D721Med (cell line): Measurements from ENCODE around the gene UQCRC2.

ENCODE experiments used
- DNase-seq: peaks from one replicate; pipeline ENCODE4 v3.0.0; 2011; ENCODE audit warnings: low spot score; ENCODE audit not compliant: insufficient read length
- FAIRE-seq: peaks from 2 replicates; lab custom pipeline; 2011; peaks lifted over from hg19 to GRCh38; lab: Jason Lieb, UNC
- TF ChIP-seq, protein P1 (sequence below): IDR thresholded peaks from 2 replicates; pipeline ENCODE4 v1.5.1; 2012; ENCODE audit warnings: mild to moderate bottlenecking, control low read depth; ENCODE audit not compliant: insufficient read depth; ENCODE audit errors: missing control alignments

UQCRC2 gene

DNA sequence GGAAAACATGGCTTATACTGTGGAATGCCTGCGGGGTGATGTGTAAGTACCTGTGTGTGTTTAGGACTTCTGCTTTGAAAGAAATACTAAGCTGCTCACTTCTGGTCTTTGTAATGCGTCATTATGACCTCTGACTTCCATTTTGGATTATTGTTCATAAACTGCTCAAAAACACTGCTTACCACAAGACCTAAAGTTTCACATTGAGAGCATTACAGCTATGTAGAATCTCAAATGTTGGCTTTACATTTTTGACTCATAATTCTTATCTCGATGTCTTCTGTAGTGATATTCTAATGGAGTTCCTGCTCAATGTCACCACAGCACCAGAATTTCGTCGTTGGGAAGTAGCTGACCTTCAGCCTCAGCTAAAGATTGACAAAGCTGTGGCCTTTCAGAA, 9.3 kb downstream of the UQCRC2 start:
- TF ChIP-seq, protein P1, sequence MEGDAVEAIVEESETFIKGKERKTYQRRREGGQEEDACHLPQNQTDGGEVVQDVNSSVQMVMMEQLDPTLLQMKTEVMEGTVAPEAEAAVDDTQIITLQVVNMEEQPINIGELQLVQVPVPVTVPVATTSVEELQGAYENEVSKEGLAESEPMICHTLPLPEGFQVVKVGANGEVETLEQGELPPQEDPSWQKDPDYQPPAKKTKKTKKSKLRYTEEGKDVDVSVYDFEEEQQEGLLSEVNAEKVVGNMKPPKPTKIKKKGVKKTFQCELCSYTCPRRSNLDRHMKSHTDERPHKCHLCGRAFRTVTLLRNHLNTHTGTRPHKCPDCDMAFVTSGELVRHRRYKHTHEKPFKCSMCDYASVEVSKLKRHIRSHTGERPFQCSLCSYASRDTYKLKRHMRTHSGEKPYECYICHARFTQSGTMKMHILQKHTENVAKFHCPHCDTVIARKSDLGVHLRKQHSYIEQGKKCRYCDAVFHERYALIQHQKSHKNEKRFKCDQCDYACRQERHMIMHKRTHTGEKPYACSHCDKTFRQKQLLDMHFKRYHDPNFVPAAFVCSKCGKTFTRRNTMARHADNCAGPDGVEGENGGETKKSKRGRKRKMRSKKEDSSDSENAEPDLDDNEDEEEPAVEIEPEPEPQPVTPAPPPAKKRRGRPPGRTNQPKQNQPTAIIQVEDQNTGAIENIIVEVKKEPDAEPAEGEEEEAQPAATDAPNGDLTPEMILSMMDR, result no peak
- FAIRE-seq, result no peak
- no peak for DNase-seq

- DNase-seq, result no peak
- no peak for FAIRE-seq
- TF ChIP-seq, protein P1, result no peak
These were observed 10.7 kb downstream of the UQCRC2 start for GRCh38 chr16:21963887-21964286.

GRCh38 chr16:21964353-21964752, 11.2 kb downstream of the UQCRC2 start:
- FAIRE-seq, result no peak
- DNase-seq, result no peak
- TF ChIP-seq, protein P1, result no peak

DNA sequence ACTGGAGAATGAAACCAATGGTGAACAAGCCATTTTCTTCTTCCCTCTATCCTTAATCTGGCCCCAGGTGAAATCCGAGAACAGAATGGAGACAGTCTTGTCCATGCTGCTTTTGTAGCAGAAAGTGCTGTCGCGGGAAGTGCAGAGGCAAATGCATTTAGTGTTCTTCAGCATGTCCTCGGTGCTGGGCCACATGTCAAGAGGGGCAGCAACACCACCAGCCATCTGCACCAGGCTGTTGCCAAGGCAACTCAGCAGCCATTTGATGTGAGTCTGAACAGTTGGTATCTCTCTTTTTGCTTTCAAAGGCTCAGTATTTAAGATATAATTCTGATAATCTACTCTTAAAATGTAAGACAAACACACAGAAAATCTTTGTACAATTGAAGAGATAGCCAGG, 18.7 kb downstream of the UQCRC2 start:
- DNase-seq, result no peak
- TF ChIP-seq, protein P1, result no peak
- FAIRE-seq, result no peak

DNA sequence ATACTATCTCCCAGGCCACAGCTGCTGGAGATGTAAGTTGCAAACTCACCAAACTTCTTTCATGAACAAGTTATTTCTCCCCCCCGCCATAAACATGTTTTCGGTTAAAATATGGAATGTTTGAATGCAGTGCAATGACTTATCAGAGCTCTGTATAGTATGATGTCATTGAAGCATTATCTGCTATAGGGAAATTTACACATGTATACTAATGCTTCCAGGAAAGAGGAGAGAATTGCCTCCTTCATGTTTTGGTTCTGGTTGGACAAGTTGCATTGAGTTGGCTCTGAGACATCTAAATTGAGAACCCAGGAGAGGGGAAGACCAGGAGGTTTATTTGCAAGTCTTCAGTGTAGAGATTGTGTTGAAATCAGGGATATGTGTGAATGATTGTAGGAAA, 20.8 kb downstream of the UQCRC2 start:
- DNase-seq (no peak), FAIRE-seq (no peak)
- TF ChIP-seq, protein P1, result no peak

- no peak for DNase-seq
- FAIRE-seq, result no peak
- TF ChIP-seq, protein P1, result no peak
These were observed 26.9 kb downstream of the UQCRC2 start for GRCh38 chr16:21980032-21980431.

DNA sequence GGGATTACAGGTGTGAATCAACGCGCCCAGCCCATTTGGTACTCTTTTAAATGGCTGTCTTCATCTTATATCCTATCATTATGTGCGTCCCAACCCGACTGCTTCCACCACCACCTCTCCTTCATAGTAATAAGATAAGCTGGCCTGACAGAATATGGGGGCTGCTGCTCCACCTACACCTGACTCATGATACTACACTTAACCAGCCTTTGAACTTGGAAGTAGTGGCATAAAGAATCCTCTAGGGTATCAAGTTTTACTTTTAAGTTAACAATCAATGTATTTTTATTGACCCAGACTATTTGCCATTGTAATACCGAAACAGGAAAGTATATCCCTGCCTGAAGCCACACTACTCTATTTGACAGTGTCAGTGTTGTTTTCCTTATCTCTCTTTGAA, 28.9 kb downstream of the UQCRC2 start:
- TF ChIP-seq, protein P1, result no peak
- no peak for FAIRE-seq

More for the DNA sequence above, 28.9 kb downstream of the UQCRC2 start:
- DNase-seq, result no peak
